Measurements from ENCODE around the gene AQP6. TPM values are rescaled to one million over a fixed set of nuclear protein-coding genes. Genes with fewer than 3 reads are reported as not detected.
A peak's percentile ranks its signal among the peaks of the same experiment; 100 is the strongest.

AQP6 gene
- total and polyA plus RNA-seq, 10 of the 15 experiments (the other 5 are each of a cell fraction or from before 2014, with no cell fraction given): not detected

DNA sequence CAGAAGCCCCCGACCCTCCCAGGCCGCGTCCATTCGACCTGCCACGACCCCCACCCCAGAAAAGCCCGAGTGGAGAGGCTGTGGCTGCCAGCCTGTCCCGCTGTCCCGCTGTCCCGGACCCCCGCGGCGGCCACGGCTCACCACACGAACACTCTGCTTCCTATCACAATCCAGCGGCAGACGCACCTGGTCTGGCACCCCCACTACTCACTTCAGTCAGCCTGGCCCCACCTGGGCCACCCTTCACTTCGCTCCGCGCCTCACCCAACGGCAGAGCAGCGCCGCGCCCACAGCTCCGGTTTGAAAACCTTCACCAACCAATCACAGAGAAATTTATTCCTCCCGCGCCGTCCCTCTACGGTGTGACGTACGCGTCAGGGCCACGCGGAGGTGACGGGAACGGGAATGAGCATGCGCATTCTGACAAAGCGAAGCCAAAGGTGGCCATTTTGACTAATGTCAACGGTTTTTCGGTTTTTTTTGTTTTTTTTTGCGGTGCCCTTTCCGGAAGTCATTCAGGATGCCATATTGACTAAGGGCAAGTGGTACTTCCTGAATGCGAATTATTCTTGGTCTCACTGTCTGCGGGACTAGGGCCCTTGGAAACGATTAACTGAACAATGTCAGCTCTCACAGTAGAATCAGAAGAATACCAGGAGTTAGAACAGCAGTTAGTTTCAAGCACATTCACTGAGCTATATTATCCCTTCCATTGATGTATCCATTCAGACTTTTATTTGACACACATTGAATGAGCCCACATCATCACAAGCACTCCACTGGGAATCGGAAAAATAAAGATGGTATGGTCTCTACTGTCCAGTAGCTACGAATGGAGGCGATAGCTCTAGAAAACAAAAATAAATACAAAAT is 52.7 kb downstream of the AQP6 start, which contains the start of gene RACGAP1 (continued):
- peak; percentile 95 for TF ChIP-seq CHD2 (IDR thresholded peaks at IDR 0.05; ENCODE audit: borderline replicate concordance, low read depth, low read length)
- TF ChIP-seq SIN3A (IDR thresholded peaks at IDR 0.05; ENCODE audit: low read depth, low read length): peak; percentile 95
- TF ChIP-seq, protein P1, sequence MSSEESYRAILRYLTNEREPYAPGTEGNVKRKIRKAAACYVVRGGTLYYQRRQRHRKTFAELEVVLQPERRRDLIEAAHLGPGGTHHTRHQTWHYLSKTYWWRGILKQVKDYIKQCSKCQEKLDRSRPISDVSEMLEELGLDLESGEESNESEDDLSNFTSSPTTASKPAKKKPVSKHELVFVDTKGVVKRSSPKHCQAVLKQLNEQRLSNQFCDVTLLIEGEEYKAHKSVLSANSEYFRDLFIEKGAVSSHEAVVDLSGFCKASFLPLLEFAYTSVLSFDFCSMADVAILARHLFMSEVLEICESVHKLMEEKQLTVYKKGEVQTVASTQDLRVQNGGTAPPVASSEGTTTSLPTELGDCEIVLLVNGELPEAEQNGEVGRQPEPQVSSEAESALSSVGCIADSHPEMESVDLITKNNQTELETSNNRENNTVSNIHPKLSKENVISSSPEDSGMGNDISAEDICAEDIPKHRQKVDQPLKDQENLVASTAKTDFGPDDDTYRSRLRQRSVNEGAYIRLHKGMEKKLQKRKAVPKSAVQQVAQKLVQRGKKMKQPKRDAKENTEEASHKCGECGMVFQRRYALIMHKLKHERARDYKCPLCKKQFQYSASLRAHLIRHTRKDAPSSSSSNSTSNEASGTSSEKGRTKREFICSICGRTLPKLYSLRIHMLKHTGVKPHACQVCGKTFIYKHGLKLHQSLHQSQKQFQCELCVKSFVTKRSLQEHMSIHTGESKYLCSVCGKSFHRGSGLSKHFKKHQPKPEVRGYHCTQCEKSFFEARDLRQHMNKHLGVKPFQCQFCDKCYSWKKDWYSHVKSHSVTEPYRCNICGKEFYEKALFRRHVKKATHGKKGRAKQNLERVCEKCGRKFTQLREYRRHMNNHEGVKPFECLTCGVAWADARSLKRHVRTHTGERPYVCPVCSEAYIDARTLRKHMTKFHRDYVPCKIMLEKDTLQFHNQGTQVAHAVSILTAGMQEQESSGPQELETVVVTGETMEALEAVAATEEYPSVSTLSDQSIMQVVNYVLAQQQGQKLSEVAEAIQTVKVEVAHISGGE (CRISPR knock-in tag; IDR thresholded peaks at IDR 0.05): no peak
- peak; percentile 89 for TF ChIP-seq SIX5 (IDR thresholded peaks at IDR 0.05; ENCODE audit: low read depth, low read length, severe bottlenecking)
- no peak for TF ChIP-seq POLR2AphosphoS5 (IDR thresholded peaks at IDR 0.05; ENCODE audit: low read length)
- TF ChIP-seq, protein P2, sequence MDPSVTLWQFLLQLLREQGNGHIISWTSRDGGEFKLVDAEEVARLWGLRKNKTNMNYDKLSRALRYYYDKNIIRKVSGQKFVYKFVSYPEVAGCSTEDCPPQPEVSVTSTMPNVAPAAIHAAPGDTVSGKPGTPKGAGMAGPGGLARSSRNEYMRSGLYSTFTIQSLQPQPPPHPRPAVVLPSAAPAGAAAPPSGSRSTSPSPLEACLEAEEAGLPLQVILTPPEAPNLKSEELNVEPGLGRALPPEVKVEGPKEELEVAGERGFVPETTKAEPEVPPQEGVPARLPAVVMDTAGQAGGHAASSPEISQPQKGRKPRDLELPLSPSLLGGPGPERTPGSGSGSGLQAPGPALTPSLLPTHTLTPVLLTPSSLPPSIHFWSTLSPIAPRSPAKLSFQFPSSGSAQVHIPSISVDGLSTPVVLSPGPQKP (IDR thresholded peaks at IDR 0.05; ENCODE audit: low read depth, low read length): peak; percentile 84
- peak; percentile 91 for TF ChIP-seq GABPA (IDR thresholded peaks at IDR 0.05; ENCODE audit: low read depth)
- no peak for TF ChIP-seq SUZ12 (IDR thresholded peaks at IDR 0.05; ENCODE audit: unreplicated experiment)
- peak; percentile 42 for TF ChIP-seq SP1 (IDR thresholded peaks at IDR 0.05; ENCODE audit: low read depth, low read length)
- TF ChIP-seq SREBF2 (IDR thresholded peaks at IDR 0.05; ENCODE audit: low read length): no peak
- TF ChIP-seq NR2F1 (conservative IDR thresholded peaks at IDR 0.05): no peak
- TF ChIP-seq, protein P3, sequence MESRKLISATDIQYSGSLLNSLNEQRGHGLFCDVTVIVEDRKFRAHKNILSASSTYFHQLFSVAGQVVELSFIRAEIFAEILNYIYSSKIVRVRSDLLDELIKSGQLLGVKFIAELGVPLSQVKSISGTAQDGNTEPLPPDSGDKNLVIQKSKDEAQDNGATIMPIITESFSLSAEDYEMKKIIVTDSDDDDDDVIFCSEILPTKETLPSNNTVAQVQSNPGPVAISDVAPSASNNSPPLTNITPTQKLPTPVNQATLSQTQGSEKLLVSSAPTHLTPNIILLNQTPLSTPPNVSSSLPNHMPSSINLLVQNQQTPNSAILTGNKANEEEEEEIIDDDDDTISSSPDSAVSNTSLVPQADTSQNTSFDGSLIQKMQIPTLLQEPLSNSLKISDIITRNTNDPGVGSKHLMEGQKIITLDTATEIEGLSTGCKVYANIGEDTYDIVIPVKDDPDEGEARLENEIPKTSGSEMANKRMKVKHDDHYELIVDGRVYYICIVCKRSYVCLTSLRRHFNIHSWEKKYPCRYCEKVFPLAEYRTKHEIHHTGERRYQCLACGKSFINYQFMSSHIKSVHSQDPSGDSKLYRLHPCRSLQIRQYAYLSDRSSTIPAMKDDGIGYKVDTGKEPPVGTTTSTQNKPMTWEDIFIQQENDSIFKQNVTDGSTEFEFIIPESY (IDR thresholded peaks at IDR 0.05): no peak
- TF ChIP-seq SREBF1 (IDR thresholded peaks at IDR 0.05; ENCODE audit: low read length): no peak
- no peak for TF ChIP-seq EZH2 (IDR thresholded peaks at IDR 0.05; ENCODE audit: borderline replicate concordance, control insufficient read depth, low read depth, low read length)
- TF ChIP-seq, protein P4, sequence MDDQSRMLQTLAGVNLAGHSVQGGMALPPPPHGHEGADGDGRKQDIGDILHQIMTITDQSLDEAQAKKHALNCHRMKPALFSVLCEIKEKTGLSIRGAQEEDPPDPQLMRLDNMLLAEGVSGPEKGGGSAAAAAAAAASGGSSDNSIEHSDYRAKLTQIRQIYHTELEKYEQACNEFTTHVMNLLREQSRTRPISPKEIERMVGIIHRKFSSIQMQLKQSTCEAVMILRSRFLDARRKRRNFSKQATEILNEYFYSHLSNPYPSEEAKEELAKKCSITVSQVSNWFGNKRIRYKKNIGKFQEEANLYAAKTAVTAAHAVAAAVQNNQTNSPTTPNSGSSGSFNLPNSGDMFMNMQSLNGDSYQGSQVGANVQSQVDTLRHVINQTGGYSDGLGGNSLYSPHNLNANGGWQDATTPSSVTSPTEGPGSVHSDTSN (IDR thresholded peaks at IDR 0.05; ENCODE audit: insufficient replicate concordance, low read depth, low read length): no peak
- 0 out of 2 replicates have a peak, but pooled peaks have one; percentile 69 for TF ChIP-seq RCOR1 (conservative IDR thresholded peaks at IDR 0.05; ENCODE audit: low read depth, low read length)
- TF ChIP-seq SMAD1 (IDR thresholded peaks at IDR 0.05; ENCODE audit: low read depth, partially characterized antibody): peak; percentile 27
- TF ChIP-seq, protein P5, sequence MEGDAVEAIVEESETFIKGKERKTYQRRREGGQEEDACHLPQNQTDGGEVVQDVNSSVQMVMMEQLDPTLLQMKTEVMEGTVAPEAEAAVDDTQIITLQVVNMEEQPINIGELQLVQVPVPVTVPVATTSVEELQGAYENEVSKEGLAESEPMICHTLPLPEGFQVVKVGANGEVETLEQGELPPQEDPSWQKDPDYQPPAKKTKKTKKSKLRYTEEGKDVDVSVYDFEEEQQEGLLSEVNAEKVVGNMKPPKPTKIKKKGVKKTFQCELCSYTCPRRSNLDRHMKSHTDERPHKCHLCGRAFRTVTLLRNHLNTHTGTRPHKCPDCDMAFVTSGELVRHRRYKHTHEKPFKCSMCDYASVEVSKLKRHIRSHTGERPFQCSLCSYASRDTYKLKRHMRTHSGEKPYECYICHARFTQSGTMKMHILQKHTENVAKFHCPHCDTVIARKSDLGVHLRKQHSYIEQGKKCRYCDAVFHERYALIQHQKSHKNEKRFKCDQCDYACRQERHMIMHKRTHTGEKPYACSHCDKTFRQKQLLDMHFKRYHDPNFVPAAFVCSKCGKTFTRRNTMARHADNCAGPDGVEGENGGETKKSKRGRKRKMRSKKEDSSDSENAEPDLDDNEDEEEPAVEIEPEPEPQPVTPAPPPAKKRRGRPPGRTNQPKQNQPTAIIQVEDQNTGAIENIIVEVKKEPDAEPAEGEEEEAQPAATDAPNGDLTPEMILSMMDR (IDR thresholded peaks at IDR 0.05 in 2 of 3, conservative IDR thresholded peaks at IDR 0.05 in 1 of 3; ENCODE audit: control insufficient read depth in 2 of 3, extremely low read depth in 1 of 3, insufficient read depth in 1 of 3, low read depth in 3 of 3, low read length in 3 of 3): no peak
- TF ChIP-seq TAF1 (IDR thresholded peaks at IDR 0.05; ENCODE audit: borderline replicate concordance, low read depth, low read length): peak; percentile 58; the same call in 1 of the 2 replicates
- no peak for TF ChIP-seq KDM1A (IDR thresholded peaks at IDR 0.05; ENCODE audit: borderline replicate concordance)
